NCI-H69 (cell line): ENCODE measurements around the gene SMPX.
A peak's percentile ranks its signal among the peaks of the same experiment; 100 is the strongest.
"Not testable (repeated sequence)": the region's sequence is repeated elsewhere in the genome, so short reads cannot be mapped to it uniquely, and the experiment has no call there.

Experiments used
- DNase-seq: peaks from one replicate; lab custom pipeline; 2025; lab: John Stamatoyannopoulos, UW

The SMPX gene

GRCh38 chrX:21757960-21758359, at the start of gene SMPX:
TSS of gene SMPX (minus strand) at chrX:21758116. CDS start at chrX:21754290, 3,826 bp downstream.
- DNase-seq = no peak

DNA sequence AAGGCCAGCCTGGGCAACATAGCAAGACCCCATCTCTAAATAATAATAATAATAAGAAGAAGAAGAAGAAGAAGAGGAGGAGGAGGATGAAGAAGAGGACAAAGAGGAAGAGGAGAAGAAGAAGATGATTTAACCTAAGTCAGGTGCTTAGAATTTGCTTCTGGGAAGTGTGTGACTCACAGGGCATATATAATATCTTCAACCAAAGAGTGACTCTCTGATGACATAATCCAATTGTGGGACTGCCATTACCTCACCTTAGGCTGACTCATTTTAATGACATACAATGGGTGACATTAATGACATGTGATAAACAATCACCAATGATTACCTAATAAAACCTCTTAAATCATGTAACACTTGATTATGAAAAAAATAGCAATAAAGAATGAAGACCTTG, 48.8 kb upstream of the SMPX start:
- peak; percentile 2 for DNase-seq

DNA sequence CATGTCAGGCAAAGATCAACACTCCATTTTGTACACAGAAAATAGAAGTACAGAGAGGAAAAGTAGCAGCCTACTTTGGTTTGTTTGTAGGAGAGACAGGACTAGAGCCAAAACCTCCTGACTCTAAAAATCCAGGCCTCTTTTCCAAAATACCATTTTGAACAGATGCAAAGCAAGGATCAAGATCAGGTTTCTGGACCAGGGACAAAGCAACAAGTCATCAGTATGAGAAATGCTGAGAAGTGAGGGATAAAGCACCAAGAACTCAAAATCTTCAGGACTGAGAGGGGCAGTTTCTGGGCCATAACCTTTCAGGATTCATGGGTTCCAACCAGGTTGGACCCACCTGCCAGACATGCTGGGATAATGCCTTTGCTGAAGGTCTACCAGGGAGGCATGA, 44.9 kb upstream of the SMPX start:
- no peak for DNase-seq

GRCh38 chrX:21802054-21802670, 44.2 kb upstream of the SMPX start:
- peak; percentile 45 for DNase-seq

DNA sequence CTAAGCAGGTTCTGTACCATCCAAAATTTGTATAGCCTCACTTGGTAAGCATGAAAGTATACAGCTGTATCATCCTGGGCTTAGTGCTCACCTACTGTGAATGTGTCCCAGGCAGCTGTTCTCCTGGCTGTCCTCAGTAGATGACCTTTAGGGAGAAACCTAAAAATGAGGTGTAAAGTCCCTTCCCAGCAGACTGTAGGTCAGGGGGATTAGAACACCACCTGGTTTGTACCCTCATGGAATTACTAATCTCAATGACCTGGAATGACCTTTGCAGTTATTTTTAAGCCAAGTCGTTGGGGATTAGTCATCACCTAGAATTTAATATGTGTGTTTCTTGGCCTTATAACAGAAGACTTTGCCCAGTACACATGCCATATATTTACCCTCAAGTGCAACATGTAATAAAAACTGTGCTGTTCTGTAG, 42.4 kb upstream of the SMPX start:
- peak; percentile 32 for DNase-seq

DNA sequence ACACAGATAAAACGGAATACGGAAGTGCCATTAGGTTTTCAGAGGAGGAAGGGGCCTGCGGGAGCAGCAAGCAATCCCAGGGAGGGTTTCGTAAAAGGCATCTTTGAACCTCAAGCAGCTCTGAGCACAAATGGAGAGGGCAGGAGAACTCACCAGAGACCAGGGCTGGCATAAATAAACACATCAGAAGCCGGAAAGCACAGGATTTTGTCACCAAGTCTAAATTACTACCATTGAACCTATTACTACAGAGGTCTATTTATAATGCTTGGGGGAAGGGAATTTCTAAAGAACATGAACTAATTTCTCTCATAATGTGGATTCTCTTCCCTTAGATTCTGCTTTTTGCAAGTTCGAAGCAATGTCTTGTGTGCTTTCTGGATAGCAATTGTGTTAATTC, 41.9 kb upstream of the SMPX start:
- DNase-seq = no peak

- peak; percentile 82 for DNase-seq
These were observed 40.8 kb upstream of the SMPX start for GRCh38 chrX:21798677-21799219.

DNA sequence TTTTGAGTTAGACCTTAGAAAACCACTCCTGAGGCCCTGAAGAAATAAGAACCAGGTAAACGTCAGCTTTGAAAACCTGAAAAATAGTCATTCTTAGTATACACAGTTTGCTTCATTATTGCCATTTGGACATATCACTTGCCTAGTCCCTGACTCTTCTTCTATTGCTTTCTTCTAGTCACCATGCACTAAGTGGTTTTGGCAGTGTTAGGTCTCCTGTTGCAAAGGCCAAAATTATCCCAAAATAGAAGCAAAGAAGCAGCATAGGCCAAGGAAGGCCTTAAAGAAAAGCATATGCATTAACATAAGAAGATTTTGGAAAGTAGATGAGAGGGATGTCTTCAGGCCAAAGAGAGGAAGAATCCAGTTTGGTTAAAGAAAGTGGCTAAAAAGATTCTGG, 24.1 kb upstream of the SMPX start:
- no peak for DNase-seq

- no peak for DNase-seq
These were observed 23.6 kb upstream of the SMPX start for GRCh38 chrX:21781525-21781924.

- DNase-seq = no peak
These were observed 21.2 kb upstream of the SMPX start for GRCh38 chrX:21779095-21779494.

GRCh38 chrX:21778236-21778635, 20.3 kb upstream of the SMPX start:
- peak; percentile 0 for DNase-seq

- DNase-seq = not testable (repeated sequence)
These were observed 17.2 kb upstream of the SMPX start for GRCh38 chrX:21775128-21775527.

DNA sequence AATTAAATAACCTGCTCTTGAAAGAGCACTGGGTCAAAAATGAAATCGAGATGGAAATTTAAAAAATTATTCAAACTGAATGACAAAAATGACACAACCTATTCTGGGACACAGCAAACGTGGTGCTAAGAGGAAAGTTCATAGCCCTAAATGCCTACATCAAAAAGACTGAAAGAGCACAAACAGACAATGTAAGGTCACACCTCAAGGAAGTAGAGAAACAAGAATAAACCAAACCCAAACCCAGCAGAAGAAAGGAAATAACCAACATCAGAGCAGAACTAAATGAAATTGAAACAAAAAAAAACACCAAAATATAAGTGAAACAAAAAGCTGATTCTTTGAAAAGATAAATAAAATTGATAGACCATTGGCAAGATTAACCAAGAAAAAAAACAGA, 15.1 kb upstream of the SMPX start:
- not testable (repeated sequence) for DNase-seq

DNA sequence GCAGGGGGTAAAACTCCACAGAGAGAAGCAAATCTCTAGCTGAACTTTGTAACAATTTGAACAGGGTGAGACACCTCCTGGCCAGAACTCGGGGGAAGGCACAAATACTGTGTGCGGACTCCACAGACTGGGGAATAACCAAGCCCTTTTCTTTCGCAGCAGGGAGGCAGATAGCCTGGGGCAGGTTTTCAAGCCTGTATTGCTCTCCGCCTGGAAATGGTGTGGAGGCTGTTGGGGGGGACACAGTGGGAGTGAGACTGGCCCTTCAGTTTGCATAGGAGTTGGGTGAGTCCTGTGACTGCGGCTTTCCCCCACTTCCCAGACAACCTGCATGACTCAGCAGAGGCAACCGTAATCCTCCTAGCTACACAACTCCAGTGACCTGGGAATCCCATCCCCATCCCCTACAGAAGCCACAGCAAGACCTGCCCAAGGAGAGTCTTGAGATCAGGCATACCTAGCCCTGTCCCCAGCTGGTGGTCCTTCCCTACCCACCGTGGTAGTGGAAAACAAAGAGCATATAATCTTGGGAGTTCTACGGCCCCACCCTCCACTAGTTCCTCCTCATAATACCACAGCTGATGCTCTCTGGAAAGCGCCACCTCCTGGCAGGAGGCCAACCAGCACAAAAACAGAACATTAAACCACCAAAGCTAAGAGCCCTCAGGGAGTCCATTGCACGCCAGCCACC, 12.9 kb upstream of the SMPX start:
- DNase-seq = peak; percentile 53

DNA sequence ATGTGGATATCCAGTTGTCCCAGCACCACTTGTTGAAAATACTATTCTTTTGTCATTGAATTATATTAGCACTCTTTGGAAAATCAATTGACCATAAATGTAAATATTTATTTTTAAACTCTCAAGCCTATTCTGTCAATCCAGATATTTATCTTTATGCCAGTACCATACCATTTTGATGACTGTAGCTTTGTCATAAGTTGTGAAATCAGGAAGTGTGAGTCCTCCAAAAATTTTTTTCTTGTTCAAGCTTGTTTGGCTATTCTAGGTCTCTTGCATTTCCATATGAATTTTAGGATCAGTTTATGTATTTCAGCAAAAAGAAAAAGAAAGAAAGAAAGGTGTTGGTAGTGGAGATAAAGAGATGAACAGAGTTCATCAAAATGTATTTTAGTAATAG, 8.2 kb upstream of the SMPX start:
- no peak for DNase-seq

- peak; percentile 3 for DNase-seq
These were observed 6.1 kb upstream of the SMPX start for GRCh38 chrX:21764008-21764407.

- no peak for DNase-seq
These were observed 572 bp upstream of the SMPX start for GRCh38 chrX:21758488-21758887.

DNA sequence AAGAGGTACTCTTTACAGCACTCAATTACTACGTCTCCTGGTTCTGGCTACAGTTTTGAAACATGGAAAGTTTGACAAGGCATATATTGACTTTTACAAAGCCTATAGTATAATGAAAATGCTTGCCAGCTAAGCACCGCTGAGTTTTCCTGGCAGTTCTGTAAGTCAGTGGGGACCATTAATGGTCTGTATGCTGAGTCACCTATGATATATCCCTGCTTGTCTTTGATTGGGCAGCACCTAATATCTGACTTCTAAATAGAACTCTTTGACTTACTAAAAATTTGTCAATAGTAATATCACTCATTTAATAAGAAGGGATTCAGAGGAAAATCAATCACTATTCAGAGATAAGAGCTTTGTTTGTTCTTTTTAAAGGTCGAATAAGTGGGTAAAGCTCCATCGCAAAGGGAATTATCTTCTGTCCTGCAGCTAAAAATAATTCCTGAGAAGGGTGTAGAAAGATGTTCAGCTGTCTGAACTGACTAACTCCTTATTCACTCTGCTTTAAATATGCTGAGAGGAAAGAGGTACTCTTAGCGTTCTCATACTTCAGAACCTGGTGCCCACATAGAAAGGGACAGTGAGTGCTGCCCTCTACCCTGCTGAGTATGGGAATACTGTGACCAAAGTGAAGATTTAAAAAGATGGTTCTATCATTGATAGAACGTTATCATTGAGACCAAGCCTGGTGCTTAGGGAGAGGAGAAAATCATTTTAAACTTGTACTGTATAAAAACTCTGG, 959 bp downstream of the SMPX start:
- no peak for DNase-seq

DNA sequence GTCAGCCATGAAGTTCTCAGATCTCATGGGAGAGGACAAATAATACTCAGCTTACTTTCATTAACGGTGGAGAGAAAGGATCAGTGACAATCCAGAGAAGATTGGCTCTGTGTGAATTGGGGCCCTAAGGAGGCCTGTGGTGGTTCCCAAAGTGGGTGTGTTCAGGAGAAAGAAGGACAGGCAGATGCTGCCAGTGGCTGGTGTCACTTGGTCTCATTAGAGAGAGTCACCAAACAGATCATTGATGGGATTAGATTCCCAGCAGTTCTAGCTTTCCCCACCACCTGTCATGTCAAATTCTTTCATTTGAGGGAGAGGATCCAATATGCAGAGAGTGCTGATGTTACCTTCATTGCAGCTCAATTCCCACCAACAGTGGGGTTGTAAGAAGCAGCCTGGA, 8.0 kb downstream of the SMPX start:
- no peak for DNase-seq

DNA sequence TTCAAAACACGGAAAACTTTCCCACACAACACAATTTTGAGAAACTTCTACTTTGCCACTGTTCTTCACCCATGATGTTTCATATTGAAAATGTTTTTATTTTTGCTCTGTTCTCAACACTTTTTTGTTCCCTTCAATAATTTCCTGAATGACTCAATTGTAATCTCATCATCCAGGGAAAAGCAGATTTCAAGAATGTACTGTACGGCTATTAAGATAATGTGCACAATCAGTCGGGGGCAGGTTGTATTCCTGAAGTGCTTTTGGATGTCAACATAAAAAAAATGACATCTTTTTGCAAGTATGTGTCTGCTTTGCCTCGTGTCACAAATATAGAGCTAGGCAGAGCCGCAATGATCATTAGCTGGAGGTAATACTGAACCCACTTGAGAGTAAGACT, 9.7 kb downstream of the SMPX start:
- no peak for DNase-seq

DNA sequence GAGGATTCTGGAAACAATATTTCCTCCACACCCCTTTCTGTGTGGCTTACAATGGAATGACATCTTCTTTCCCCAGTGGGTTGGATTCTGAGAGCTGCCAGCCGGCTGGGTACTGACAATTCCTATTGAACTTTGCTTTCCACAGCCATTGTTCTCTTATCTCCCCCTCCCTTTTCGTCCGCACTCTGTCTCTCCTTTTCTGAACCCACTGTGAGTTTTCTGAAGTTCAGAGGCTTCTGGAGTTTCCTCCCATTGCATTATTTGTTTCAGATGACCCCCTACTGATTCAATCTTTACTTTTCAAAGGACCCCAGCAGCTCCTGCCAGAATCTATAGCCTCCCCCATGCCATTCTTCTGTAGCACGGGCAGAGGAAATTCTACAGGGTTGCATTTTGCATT, 10.4 kb downstream of the SMPX start:
- peak; percentile 30 for DNase-seq

DNA sequence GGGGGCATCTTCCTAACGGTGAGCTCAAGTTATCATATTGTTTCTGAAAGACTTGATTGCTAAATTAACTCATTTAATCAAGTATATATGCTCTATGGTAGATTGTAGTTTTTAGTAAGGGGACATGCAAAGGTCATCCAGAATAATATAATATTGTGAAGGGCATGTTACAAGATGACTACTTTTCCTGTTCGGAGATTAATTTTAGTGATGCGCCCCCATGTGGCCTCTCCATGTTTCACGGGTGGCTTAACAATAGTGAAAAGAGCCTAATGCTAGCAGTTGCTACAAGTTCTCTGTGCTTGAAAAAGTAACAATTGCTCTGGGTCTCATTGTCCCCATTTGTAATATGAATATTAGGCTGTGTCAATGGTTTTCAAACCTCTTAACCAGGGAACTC, 12.2 kb downstream of the SMPX start:
- DNase-seq = peak; percentile 34

GRCh38 chrX:21744721-21745120, 13.2 kb downstream of the SMPX start:
- no peak for DNase-seq
